Colon (tissue), 2 donors: Measurements from ENCODE around the gene MROH2A.

Experiments used
- FAIRE-seq: peaks from 2 replicates; lab custom pipeline; 2012; peaks lifted over from hg19 to GRCh38; lab: Jason Lieb, UNC
- donor health status: control.
- donor health status: control.

The MROH2A gene

DNA sequence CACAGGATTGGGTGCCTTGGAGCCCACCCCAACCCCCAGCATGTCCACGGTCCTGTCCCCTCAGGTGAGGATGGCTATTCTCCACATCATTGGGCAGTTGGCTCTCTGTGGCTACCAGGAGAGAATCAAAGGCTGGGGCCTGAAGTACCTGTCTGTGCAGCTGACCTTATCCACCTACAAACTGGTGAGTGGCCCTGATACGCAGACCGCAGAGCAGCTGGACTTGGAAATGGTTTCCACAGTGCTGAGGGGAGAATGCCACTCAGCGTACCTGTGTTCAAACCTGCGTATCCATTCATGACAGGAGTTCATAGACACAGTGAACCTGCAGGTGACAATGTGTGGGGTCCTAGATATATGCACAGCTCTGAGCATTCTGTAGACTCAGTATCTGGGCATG is 21.6 kb downstream of the MROH2A start:
- no peak for FAIRE-seq

DNA sequence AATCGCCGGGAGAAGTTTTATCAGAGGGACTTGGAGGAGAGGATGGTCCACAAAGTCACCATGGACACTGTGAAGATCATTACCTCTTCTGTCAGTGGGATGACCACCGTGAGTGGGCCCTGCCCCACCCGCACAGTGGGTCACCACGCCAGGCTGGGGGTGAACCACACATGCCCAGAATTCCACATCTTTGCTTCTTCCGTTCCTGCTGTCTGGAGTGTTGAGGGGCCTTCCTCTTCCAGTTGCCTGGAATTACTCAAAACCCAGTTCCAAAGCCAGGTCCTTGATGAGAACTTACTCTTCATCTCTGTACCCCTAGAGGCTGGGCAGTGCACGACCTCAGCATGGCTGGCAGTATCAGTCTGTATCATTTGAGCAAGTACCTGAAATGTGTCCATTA is 22.1 kb downstream of the MROH2A start:
- FAIRE-seq: no peak

DNA sequence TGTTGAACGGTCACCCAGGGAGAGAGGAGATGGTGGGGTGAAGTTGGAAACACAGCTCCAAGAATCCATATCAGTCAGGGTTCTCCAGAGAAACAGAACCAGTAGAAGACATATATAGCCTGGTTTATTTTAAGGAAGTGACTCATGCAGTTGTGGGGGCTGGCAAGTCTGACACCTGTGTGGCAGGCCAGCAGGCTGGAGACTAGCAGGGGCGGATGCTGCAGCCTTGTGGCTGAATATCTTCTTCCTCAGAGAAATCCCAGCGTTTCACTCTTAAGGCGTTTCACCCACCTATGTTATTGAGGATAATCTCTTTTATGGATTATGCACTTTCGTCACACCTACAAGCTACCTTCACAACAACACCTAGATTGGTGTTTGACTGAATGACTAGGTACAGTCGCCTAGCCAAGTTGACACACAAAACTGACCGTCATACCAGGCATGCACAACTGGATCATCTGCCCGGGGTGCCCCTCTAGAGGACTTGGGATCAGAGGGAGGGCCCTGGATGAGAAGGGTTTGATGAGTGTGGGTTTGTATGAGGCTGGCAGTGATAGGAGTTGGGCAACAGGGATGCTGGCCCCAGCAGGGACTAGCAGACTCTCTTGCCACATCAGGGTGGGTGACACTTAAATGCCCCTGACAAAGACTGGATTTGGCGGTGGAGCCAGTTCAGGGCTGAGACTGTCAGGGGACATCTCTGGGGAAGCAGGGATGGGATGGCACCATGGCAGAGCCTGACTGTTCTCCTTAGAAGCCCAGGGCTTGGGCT is 23.4 kb downstream of the MROH2A start:
- no peak for FAIRE-seq

DNA sequence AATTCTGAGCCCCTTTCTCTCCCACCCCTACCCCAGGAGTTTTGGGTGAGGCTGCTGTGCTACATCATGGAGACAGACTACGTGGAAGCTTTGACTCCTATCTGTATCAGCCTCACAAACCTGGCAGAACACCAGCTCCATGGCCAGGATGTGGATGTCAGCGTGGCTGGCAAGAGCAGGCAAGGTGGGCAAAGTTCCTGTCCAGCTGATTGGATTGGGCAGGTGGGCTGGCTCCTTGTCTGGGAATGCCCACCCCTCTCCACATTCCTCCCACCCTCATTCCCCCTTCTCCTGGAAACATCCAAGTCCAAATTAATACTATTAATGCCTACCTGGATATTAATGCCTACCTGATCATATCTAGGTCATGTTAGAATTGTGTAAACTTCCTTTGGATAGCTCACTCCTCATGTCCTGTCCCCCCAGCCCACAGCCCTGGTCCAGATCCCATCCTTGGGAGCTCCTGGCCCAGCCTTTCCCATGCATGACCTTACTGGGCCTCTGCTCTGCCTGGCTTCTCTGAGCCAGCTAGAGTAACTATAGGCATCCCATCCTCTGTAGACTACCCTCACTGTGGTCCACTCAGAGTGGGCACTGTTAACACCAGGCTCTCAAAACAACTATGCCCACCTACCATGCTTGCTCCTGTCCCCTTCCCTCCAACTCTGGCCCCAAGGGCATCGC is 24.1 kb downstream of the MROH2A start:
- no peak for FAIRE-seq

DNA sequence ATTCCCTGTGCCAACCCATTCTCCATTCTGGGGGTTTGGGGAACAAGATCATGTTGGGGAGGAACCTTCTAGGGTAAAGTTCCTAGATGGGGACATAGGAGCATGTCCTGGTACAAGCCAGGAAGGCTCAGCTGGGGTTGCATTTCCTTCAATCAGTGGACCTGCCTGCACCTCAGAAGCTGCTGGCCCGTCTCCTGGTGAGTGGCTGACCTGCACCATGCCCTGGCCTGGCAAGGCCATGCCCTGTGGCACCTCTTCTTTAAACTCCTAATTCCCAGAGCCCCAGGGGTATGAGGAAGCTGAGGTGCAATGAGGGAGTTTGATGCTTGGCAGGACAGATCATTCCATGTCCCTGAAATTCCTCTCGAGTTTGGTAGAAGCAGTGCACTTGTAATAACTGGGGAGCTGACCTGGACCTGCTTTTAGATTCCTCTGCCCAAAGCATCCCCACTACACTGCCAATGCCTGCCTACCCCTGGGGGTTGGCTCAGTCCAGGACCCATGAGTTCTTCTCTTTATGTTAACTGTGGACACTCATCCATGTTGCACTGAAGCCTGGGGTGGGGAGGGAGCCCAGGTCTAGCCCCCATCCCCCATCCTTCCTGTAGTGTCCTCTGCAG is 25.3 kb downstream of the MROH2A start:
- no peak for FAIRE-seq

DNA sequence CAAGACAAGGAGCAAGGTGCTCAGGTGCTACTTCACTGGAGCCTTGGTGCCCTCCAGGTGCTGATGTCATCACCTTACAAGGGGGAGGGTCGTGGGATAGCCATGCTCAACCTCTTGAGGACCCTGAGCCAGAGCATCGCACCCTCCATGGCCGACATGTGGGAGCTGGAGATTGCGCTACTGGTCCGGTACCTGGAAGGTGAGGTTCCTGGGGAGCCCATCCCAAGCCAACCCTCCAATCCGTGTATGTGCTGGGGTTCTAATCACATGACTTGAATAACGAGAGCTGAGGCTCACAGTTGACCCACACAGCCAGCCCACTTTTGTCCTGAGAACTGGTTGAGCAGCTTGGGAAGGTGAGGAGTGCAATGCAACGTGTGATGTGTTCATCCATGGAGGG is 25.9 kb downstream of the MROH2A start:
- no peak for FAIRE-seq

DNA sequence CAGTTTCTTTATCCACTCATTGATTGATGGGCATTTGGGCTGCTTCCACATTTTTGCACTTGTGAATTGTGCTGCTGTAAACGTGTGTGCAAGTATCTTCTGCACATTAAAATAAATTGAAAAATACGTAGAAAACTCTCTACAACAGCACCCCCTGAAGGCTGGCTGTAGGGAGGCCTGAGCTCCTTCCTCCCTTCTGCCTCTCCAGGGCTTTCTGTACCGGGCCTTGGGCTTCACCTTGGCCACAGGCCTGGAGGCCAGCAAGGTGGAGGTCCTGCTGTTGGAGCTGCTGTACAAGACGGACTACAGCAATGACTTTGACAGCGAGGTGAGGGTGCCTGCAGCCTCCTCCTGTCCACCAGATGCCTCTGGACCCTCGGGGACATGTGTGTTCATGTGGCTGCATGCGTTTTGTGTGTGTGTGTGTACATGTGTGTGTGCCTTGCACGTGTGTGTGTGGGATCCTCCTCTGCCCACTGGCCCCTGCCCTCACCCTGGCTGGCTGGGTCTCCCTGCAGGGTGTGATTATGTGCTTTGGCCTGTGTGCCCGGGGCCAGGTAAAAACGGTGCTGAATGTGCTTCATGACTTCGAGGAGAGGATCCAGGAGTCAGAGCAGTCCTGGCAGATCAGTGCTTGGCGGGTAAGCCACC is 29.2 kb downstream of the MROH2A start:
- no peak for FAIRE-seq

DNA sequence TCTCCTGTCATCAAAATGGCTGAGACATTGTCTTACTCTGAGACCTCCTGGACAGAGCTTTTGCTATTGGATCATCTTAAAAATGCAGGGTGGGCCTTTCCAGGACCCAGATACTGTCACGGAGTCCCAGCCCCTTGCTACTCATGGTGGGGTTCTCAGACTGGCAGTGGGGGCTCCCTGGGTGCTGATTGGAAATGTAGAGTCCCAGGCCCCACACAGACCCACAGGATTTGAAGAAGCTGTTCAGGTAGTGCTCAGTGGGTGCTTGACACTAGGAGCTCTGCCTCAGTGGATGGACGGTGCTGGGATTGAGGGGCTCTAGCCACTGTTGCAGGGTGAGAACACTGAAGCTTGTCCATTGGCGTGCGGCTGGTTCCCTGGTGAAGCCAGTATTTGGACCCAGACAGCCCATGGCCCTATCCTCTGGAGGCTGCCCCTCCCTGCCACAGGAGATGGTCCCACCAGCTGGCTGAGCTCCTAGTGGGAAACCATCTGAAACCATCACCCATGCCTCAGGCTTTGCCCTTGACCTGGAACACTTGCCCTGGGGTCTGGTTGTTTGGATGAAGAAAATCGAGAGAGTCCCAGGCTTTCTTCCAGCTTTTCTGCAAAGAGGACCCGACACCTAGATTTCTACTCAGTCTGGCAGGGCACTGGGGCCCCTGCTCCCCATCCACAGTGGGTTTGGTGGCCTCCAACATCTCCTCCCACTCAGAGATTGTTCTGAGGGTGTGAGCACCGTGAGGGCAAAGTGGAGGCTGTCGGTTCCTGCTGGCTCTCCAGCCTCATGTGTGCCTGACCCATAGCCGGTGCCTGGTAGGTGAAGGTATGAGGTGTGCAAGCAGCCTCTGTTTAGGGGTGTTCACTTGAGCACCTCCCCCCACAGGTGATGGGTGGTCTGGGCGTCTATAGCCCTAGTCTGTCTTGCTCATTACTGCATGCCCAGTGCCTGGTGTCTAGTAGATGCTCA is 30.1 kb downstream of the MROH2A start:
- no peak for FAIRE-seq

DNA sequence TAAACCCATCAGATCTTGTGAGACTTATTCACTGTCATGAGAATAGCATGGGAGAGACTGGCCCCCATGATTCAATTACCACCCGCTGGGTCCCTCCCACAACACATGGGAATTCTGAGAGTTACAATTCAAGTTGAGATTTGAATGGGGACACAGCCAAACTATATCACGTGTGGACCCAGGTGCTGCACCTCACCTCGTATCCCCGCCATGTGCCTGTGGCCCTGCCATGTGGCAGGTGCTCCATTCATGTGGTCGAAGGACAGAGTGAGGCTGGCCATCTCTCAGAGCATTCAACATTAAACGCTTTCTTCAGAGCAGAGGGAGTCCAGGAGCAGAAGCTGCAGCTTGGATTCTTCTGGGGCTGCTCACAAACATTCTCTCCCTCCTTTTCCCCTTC is 32.3 kb downstream of the MROH2A start:
- no peak for FAIRE-seq

DNA sequence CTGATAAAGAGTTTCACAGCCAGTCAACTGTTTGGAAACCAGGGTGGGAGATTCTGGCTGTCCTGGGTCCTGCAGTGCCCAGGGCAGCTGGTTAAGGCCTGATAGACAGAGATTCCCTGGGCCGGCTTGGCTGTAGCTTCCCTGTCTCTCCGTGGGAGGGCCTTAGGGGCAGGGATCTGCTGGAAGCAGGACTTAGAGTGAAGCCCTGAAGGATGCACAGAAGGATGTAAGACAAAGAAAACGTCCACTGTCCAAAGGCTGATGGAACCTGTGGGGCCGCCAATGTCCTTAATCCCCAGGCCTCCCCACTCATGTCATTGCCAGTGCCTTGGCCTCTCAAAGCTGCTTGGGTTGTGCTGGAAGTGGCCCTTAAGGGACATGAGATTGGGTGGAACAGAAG is 33.0 kb downstream of the MROH2A start:
- no peak for FAIRE-seq

DNA sequence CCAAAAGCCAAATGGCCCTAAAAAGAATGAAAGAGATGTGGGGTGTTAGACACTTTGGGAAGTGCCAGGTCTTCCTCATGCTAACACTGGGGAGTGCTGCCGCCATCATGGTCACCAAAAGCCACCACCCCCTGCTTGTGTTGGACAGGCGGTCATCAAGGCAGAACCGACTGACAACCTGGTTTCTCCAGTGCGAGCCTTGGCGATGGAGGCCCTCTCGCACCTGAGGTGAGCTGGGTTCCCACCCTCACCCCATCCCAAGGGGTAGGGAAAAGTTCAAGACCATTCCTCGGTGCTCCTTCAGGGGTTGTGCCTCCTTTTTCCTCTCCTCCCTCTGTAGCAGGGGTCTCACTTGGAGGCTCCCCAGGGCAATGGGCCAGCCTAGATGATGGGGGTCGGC is 33.6 kb downstream of the MROH2A start:
- no peak for FAIRE-seq

DNA sequence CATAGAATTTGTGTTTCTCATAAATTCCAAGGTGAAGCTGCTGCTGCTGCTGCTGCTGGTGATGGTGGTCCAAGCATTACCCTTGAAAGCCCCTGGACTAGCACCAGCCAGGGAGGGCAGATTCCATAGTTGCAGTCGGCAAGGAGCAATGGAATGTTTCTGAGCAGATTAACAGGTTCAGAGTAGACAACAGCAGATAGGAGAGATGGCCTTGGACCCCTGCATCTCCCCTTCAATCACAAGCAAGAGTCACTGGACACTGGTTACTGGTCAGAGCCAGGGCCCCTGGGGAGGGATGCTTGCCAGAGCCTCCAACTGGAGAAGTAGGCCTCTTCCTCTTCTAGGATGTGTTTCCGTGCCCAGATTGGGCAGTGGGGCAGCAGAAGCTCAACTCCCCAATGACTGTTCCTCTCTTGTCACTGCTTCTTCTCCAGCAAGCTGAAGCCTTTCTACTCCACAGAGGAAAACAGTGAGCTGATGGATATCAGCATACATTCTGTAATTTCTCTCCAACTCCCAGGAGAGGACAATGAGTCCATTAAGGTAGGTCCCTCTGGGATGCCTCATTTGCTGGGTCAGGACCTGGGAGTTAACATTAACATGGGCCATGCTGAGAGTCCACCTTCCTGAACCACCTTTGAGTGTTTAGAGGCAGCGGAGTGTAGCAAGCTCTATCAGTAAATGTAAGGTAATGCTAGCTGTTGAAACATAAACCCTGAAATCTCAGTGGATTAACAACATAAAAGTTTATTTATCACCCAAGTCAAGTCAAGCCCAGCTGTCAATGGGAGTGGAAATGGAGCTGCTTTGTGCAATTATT is 35.3 kb downstream of the MROH2A start:
- no peak for FAIRE-seq

DNA sequence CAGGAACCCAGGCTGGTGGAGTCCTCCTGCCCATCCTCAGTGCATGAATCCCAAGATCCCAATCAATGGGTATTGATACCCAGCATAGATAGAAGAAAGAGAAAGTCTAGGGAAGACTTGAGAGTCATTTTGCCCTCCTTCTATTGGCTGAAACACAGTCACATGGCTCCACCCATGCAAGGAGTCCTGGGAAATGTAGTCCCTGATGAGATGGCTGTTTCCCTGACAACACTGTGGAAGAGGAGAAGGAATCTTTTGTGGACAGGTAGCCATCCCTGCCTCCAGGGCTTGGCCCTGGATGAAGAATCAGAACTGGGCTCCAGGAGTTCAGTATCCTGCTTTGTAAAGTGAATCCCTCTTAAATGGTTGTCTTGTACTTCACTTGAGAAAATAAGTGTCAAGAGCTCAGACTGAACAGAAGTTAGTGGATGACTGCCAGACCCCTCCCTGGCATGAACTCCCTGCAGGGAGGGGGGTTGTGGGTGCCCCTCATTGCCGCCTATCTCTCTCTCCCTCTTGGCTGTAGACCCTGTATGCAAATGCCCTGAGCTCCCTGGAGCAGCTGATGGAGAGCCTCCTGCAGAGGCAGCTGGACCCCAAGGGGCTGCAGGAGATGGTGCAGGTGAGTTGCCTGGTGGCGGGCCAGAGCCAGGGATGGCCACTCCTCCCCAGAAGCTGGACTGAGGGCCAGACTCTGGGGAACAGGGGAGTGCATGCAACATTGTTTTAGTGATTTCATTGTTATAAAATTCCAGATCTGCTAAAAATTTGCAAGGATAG is 36.1 kb downstream of the MROH2A start:
- FAIRE-seq: no peak

DNA sequence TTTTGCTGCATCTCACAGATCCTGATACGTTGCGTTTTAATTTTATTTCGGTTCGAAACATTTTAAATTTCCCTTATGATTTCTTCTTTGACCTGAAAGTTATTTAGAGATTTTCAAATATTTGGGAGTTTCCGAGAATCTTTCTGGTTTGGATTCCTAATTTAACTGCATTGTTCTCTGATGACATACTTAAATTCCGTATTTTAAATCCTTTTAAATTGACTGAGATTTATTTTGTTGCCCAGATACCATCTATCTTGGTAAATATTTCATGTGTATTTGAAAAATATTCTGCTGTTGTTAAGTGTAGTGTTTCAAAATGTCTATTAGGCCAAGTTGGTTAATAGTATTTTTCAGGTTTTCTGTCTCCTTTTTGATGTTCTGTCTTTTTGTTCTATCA is 37.7 kb downstream of the MROH2A start:
- no peak for FAIRE-seq

DNA sequence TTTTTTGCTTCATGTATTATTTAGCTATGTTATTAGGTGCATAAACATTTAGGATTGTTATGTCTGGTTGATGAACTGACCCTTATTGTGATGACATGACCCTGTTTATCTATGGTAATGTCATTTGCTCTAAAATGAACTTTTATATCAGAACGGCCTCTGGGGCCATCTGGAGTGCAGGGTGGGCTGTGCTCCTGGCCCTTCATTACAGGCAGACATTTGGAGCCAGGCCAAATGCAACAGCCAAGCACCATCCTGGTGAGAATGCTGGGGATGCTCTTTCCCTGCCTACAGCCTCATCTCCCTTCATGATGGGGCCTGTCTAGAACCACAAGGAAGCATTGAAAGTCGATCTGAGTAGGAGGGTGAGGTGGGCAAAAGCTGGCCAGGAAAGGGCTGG is 38.2 kb downstream of the MROH2A start:
- FAIRE-seq: no peak

DNA sequence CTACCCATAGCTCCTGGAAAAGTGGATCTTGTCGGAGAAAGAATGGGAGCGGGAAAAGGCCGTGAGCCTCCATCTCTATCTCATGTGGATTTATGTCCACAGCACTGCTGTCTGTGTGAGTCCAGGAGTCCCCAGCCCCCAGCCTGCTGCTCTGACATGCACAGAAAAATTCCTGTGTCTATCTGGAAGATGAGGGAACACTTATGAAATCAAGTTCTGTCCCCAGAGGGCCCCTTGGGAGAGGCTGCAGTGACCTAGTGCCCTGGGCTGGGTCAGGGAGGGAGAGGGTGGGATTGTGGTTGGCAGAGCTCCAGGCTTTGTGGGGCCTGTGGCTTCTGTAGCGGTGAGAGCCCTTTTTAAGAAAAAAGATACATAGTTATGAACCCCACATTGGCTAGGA is 38.6 kb downstream of the MROH2A start:
- no peak for FAIRE-seq

DNA sequence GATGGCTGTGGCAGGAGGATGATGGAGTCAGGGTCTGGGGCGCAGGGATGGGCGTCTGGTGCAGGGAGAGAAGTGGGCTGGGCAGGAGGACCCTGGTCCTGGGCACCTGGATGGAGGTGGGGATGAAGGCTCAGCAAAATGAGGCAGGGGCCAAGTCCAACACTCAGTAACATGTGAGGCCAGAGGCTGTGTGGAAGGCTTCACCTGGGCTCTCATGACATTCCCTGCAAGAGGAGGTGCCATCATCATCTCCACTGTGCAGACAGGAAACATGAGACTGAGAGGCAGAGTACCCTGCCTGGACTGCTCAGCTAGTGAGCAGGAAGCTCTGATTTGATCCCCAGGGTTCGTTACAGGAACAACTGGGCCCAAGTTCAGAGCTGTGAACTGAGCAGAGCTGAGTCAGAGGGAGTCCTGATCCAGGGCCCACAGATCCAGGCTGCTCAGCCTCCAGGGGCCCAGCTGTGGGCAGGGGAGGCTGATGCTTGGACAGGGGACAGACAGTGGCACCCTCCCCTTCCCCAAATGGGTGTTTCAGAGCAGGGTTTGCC is 39.3 kb downstream of the MROH2A start:
- FAIRE-seq: no peak

DNA sequence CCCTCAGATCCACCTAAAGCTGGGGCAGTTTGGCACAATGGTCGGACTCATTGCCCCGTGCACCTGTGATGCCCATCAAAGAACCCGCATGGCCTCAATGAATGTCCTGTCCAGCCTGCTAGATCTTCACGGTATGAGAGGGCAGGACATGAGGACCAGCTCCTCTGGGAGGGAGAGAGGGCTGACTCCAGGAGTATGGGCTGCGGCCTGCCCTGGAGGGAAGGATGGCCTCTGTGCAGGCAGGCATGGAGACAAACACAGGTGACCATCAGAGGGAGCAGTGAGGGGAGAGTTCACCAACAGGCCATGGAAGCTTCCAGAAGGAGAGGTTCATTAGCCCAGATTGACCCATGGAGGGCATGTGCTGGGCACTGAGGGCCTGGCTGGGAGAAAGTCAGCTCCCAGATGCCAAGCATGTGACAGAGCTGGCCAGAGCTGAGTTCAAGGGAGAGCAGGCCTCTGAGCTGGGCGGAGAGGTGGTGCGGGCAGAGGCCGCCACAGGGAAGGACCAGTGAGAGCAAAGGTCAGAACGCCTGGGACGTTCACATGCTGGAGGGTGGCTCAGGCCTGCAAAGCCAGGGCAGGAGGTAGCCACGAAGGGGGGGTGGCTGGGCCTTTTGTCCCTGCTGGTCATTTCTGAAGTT is 40.0 kb downstream of the MROH2A start:
- FAIRE-seq: no peak
